Measurements from ENCODE around the gene ABHD8. TPM values are rescaled to one million over a fixed set of nuclear protein-coding genes. Genes with fewer than 3 reads are reported as not detected.

The ABHD8 gene
- total and polyA plus RNA-seq, 2 of the 13 experiments (the other 11 are each of a cell fraction or from before 2014, with no cell fraction given) = 6.3 to 7.2 TPM

- no peak for TF ChIP-seq ZNF543 (CRISPR knock-in tag; IDR thresholded peaks at IDR 0.05)
- no peak for TF ChIP-seq REXO4 (CRISPR knock-in tag; IDR thresholded peaks at IDR 0.05; ENCODE audit: borderline replicate concordance)
- no peak for TF ChIP-seq ZNF749 (CRISPR knock-in tag; IDR thresholded peaks at IDR 0.05; ENCODE audit: borderline replicate concordance)
- TF ChIP-seq ZZZ3 (CRISPR knock-in tag; IDR thresholded peaks at IDR 0.05; ENCODE audit: borderline replicate concordance) = no peak
- no peak for TF ChIP-seq ZNF362 (CRISPR knock-in tag; IDR thresholded peaks at IDR 0.05; ENCODE audit: borderline replicate concordance)
- TF ChIP-seq RXRB (CRISPR knock-in tag; IDR thresholded peaks at IDR 0.05; ENCODE audit: borderline replicate concordance) = peak; percentile 74
- no peak for TF ChIP-seq ZNF510 (CRISPR knock-in tag; IDR thresholded peaks at IDR 0.05; ENCODE audit: low read depth)
- TF ChIP-seq ETV6 (CRISPR knock-in tag; conservative IDR thresholded peaks at IDR 0.05) = no peak
- TF ChIP-seq NRL (CRISPR knock-in tag; IDR thresholded peaks at IDR 0.05; ENCODE audit: borderline replicate concordance) = no peak
- TF ChIP-seq ZNF570 (CRISPR knock-in tag; IDR thresholded peaks at IDR 0.05; ENCODE audit: borderline replicate concordance) = no peak
- TF ChIP-seq ARID3A (IDR thresholded peaks at IDR 0.05; ENCODE audit: low read depth, low read length) = no peak
- no peak for TF ChIP-seq CREBL2 (CRISPR knock-in tag; IDR thresholded peaks at IDR 0.05; ENCODE audit: borderline replicate concordance)
- peak; percentile 65; the same call in 1 of the 2 replicates for TF ChIP-seq HDAC2 (CRISPR knock-in tag; IDR thresholded peaks at IDR 0.05)
- no peak; the same call in 1 of the 2 replicates for TF ChIP-seq THAP7 (CRISPR knock-in tag; IDR thresholded peaks at IDR 0.05)
- peak; percentile 42 for TF ChIP-seq SALL2 (CRISPR knock-in tag; IDR thresholded peaks at IDR 0.05)
- TF ChIP-seq ZNF792 (CRISPR knock-in tag; IDR thresholded peaks at IDR 0.05) = no peak
- TF ChIP-seq ZNF563 (CRISPR knock-in tag; IDR thresholded peaks at IDR 0.05) = peak; percentile 81; the same call in 1 of the 2 replicates
- TF ChIP-seq FIP1L1 (IDR thresholded peaks at IDR 0.05; ENCODE audit: borderline replicate concordance, insufficient read depth, low read depth, low read length) = no peak
- no peak for TF ChIP-seq MIER3 (CRISPR knock-in tag; IDR thresholded peaks at IDR 0.05; ENCODE audit: borderline replicate concordance)
- peak; percentile 19; the same call in 1 of the 2 replicates for TF ChIP-seq TFAP4 (IDR thresholded peaks at IDR 0.05; ENCODE audit: borderline replicate concordance, low read depth)
- no peak for TF ChIP-seq ATF2 (CRISPR knock-in tag; IDR thresholded peaks at IDR 0.05)
- TF ChIP-seq SMAD1 (CRISPR knock-in tag; IDR thresholded peaks at IDR 0.05; ENCODE audit: borderline replicate concordance, low read depth) = no peak
These were observed 37.7 kb upstream of the ABHD8 start (continued) for GRCh38 chr19:17340871-17341357.
